ENCODE measurements around the gene ZFP36.

DNA sequence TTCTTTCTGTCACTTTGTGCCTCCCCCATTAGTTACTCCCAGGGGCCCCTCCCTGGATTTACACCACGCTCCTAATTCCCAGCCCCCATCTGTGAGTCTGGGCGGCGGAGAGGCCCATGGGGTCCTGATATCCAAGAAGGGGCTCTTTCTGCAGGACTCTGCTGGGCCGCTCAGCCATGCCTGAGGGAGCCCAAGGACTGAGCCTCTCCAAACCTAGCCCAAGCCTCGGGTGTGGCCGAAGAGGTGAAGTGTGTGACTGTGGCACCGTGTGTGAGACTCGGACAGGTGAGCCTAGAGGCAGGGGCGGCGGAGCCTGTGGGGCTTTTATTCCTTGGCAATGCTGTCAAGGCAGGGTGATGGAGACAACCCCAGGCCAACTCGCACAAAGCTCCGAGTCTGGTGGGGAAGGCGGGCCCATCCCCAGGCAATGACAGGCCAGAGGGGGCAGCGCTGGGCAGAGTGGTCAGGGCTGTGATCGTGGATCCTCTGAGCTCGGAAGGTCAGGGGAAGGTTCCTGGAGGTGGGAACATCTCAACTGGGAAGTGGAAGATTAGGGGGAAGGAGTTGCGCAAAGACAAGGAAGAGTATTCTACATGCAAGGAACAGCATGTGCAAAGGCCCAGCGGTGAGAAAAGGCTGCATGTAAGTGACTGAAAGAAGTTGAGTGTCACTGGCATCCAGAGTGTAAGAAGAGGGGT is 7.4 kb downstream of the ZFP36 start:
- TF ChIP-seq, protein P1, sequence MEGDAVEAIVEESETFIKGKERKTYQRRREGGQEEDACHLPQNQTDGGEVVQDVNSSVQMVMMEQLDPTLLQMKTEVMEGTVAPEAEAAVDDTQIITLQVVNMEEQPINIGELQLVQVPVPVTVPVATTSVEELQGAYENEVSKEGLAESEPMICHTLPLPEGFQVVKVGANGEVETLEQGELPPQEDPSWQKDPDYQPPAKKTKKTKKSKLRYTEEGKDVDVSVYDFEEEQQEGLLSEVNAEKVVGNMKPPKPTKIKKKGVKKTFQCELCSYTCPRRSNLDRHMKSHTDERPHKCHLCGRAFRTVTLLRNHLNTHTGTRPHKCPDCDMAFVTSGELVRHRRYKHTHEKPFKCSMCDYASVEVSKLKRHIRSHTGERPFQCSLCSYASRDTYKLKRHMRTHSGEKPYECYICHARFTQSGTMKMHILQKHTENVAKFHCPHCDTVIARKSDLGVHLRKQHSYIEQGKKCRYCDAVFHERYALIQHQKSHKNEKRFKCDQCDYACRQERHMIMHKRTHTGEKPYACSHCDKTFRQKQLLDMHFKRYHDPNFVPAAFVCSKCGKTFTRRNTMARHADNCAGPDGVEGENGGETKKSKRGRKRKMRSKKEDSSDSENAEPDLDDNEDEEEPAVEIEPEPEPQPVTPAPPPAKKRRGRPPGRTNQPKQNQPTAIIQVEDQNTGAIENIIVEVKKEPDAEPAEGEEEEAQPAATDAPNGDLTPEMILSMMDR (conservative IDR thresholded peaks at IDR 0.05 in 1 of 2, IDR thresholded peaks at IDR 0.05 in 1 of 2; ENCODE audit: low read depth in 1 of 2, low read length in 2 of 2), result peak; percentile 17 to 20
- TF ChIP-seq EZH2 (IDR thresholded peaks at IDR 0.05; ENCODE audit: low read length, missing control alignments), result no peak

Data from fibroblast of lung (primary cell).